PC-3 (cell line): ENCODE measurements around the gene SARNP. TPM values are rescaled to one million over a fixed set of nuclear protein-coding genes. Genes with fewer than 3 reads are reported as not detected.

Experiments used
- ATAC-seq: fragments of 200-7000 bp; cut with Tn5 transposase; 2 replicates; pipeline ENCODE4 v1.9.1; 2020; ENCODE audit warnings: mild to moderate bottlenecking, moderate library complexity
- BruUV-seq: library from RNA; stranded (reverse); fragments of 400-500 nt; replicated peaks from 2 replicates; lab custom pipeline; 2021; lab: Mats Ljungman, UMichigan
- CTCF ChIA-PET: fragments of 300-600 bp; sonication (Branson Sonifier 250); formaldehyde crosslinking; loops from one replicate; lab custom pipeline; 2022; ENCODE audit warnings: antibody characterized with exemption; lab: Charles Lee
- POLR2A ChIA-PET: fragments of 300-600 bp; sonication (Branson Sonifier 250); formaldehyde crosslinking; loops from one replicate; lab custom pipeline; 2022; ENCODE audit warnings: antibody characterized with exemption; ENCODE audit not compliant: unreplicated experiment; lab: Charles Lee
- DNase-seq: peaks from one replicate; pipeline ENCODE4 v3.0.0-alpha.2; 2015
- H2AFZ ChIP-seq: fragments of 300-600 bp; sonication (generic); 2 replicates; pipeline ENCODE4 v1.6.0; 2016; ENCODE audit warnings: antibody characterized with exemption, low read length
- H3F3A ChIP-seq: fragments of 300-600 bp; sonication (generic); one replicate; pipeline ENCODE4 v1.6.0; 2017; ENCODE audit warnings: antibody characterized with exemption, low read length, control low read depth, mild to moderate bottlenecking; ENCODE audit not compliant: unreplicated experiment
- H3K27ac ChIP-seq: fragments of 300-600 bp; sonication (generic); 2 replicates; pipeline ENCODE4 v1.5.1; 2016; ENCODE audit warnings: mild to moderate bottlenecking, low read length
- H3K27me3 ChIP-seq: fragments of 300-600 bp; sonication (generic); 2 replicates; pipeline ENCODE4 v1.6.1; 2016; ENCODE audit warnings: low read length, mixed read lengths
- H3K36me3 ChIP-seq: fragments of 300-600 bp; sonication (generic); 2 replicates; pipeline ENCODE4 v1.6.1; 2016; ENCODE audit warnings: low read depth, mixed run types, low read length, mixed read lengths
- H3K4me1 ChIP-seq: fragments of 300-600 bp; sonication (generic); 2 replicates; pipeline ENCODE4 v1.5.1; 2016; ENCODE audit warnings: low read length; ENCODE audit not compliant: insufficient read depth
- H3K4me2 ChIP-seq: fragments of 300-600 bp; sonication (generic); 2 replicates; pipeline ENCODE4 v1.6.0; 2016; ENCODE audit warnings: low read length
- H3K4me3 ChIP-seq: fragments of 300-600 bp; sonication (generic); 2 replicates; pipeline ENCODE4 v1.5.1; 2016; ENCODE audit warnings: mild to moderate bottlenecking, low read length, mixed read lengths
- H3K79me2 ChIP-seq: fragments of 300-600 bp; sonication (generic); 2 replicates; pipeline ENCODE4 v1.6.1; 2017; ENCODE audit warnings: low read length, mixed read lengths
- H3K9ac ChIP-seq: fragments of 300-600 bp; sonication (generic); 2 replicates; pipeline ENCODE4 v1.6.0; 2016; ENCODE audit warnings: mild to moderate bottlenecking, low read length
- H3K9me2 ChIP-seq: fragments of 300-600 bp; sonication (generic); replicated peaks from 2 replicates; pipeline ENCODE4 v1.6.1; 2016; ENCODE audit warnings: mixed run types, low read length, mixed read lengths
- H3K9me3 ChIP-seq: fragments of 300-600 bp; sonication (generic); 2 replicates; pipeline ENCODE4 v1.6.1; 2016; ENCODE audit warnings: low read length, mixed read lengths
- H4K20me1 ChIP-seq: fragments of 300-600 bp; sonication (generic); 2 replicates; pipeline ENCODE4 v1.6.1; 2016; ENCODE audit warnings: low read length, mixed read lengths
- EZH2 ChIP-seq: fragments of 300-600 bp; sonication (generic); IDR thresholded peaks from one replicate; pipeline ENCODE4 v1.6.1; 2017; ENCODE audit warnings: antibody characterized with exemption, mild to moderate bottlenecking, low read length; ENCODE audit not compliant: unreplicated experiment
- EZH2phosphoT487 ChIP-seq: fragments of 300-600 bp; sonication (generic); IDR thresholded peaks from 2 replicates; pipeline ENCODE4 v1.6.1; 2018; ENCODE audit warnings: mild to moderate bottlenecking, antibody characterized with exemption, low read length, borderline replicate concordance
- intact Hi-C: fragments of 100-400 bp; cut with micrococcal nuclease; formaldehyde crosslinking; loops from 2 replicates; pipeline ENCODE4 v1.9.0; 2023
- total RNA-seq: library from RNA; depleted of rRNA; stranded (reverse); fragments of >200 nt; gene quantifications from 2 replicates; pipeline ENCODE4 v1.2.3, GENCODE V29; 2014
- TF ChIP-seq, protein P1 (sequence below): fragments of 300-600 bp; sonication (generic); conservative IDR thresholded peaks from 2 replicates; pipeline ENCODE4 v1.5.1; 2017; ENCODE audit warnings: antibody characterized with exemption, low read depth, mild to moderate bottlenecking, low read length

The SARNP gene
- total RNA-seq, 1 experiment from 2014 or later: 103 TPM

DNA sequence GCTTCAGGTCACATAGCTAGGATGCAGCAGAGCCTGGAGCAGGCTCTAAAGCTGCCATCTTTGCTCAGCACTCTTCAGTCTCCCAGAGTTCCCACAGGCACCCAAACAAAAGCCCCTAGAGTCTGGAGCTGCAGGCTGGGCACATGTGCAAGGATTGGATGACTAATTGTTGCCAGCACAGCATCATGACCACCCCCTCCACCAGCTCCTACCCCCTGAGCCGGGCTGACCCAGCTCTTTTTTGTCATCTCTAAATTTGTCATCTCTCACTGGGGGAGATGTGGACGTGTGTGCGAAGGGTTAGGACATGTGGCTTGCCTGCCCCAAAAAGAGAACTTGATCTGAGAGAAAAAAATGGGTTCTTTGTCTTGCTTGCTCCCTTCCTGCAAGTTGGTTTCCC is 29.5 kb upstream of the SARNP start:
- H3K79me2 ChIP-seq: no peaks in the 10 kb centered on the region
- intact Hi-C loops: no loop called here
- H3K4me2 ChIP-seq: no peak overlapping the region
- TF ChIP-seq EZH2 (no peak), EZH2phosphoT487 (no peak)
- TF ChIP-seq, protein P1, sequence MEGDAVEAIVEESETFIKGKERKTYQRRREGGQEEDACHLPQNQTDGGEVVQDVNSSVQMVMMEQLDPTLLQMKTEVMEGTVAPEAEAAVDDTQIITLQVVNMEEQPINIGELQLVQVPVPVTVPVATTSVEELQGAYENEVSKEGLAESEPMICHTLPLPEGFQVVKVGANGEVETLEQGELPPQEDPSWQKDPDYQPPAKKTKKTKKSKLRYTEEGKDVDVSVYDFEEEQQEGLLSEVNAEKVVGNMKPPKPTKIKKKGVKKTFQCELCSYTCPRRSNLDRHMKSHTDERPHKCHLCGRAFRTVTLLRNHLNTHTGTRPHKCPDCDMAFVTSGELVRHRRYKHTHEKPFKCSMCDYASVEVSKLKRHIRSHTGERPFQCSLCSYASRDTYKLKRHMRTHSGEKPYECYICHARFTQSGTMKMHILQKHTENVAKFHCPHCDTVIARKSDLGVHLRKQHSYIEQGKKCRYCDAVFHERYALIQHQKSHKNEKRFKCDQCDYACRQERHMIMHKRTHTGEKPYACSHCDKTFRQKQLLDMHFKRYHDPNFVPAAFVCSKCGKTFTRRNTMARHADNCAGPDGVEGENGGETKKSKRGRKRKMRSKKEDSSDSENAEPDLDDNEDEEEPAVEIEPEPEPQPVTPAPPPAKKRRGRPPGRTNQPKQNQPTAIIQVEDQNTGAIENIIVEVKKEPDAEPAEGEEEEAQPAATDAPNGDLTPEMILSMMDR: no peak
- H2AFZ ChIP-seq: no peak overlapping the region
- BruUV-seq: no TSS peak
- H3K27me3 ChIP-seq: peaks cover 14% of the 10 kb centered on the region
- DNase-seq: no peak
- H4K20me1 ChIP-seq: no peaks in the 10 kb centered on the region
- peaks cover 9% of the 10 kb centered on the region for H3K4me1 ChIP-seq
- H3K9me2 ChIP-seq: no peaks in the 10 kb centered on the region
- H3F3A ChIP-seq: no peaks in the 10 kb centered on the region
- ChIA-PET CTCF (no interaction called here), POLR2A (interaction anchor here (0.5 kb wide), 1 partner anchor 1409 kb away, joined by 4 read pairs; no protein-coding TSS in a partner anchor)
- H3K9me3 ChIP-seq: no peaks in the 10 kb centered on the region
- H3K4me3 ChIP-seq: no peak overlapping the region
- H3K9ac ChIP-seq: no peak overlapping the region
- ATAC-seq: no peak
- H3K36me3 ChIP-seq: no peaks in the 10 kb centered on the region
- H3K27ac ChIP-seq: no peak overlapping the region

DNA sequence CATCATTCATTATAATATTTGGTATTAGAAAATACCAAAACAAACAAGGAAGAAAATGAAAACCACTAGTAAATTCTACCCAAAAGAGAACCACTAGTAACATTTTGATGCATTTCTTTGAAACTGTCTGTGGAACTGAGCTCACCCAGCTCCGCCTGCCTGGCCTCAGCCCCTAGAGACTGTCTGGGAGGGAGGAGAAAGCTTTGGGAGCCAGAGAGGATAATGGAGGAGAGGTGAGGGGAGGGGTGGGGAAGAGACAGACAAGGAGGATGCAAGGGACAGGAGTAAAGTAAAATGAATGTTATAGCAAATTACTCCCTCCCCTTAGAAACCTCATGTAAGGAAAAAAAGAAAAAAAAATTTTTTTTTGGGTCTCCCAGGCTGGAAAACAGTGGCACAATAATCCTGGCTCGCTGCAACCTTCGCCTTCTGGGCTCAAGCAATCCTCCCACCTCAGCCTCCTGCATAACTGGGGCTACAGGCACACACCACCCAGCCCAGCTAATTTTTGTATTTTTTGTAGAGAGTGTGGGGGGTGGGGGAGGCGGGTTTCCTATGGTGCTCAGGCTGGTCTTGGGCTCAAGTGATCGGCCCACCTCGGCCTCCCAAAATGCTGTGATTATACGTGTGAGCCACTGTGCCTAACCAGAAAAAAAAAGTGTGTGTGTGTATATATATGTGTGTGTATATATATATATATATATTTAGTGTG is 28.4 kb upstream of the SARNP start:
- peaks cover 9% of the 10 kb centered on the region for H3K4me1 ChIP-seq
- H3K9me3 ChIP-seq: no peaks in the 10 kb centered on the region
- DNase-seq (no peak), ATAC-seq (no peak)
- intact Hi-C loops: no loop called here
- ChIA-PET POLR2A (no interaction called here), CTCF (no interaction called here)
- H3K4me2 ChIP-seq: no peak overlapping the region
- H4K20me1 ChIP-seq: no peaks in the 10 kb centered on the region
- no peak for TF ChIP-seq EZH2phosphoT487
- TF ChIP-seq EZH2: no peak
- TF ChIP-seq, protein P1: no peak
- no TSS peak for BruUV-seq
- no peak overlapping the region for H3K9ac ChIP-seq
- peaks cover 14% of the 10 kb centered on the region for H3K27me3 ChIP-seq
- H3K9me2 ChIP-seq: no peaks in the 10 kb centered on the region
- no peaks in the 10 kb centered on the region for H3K79me2 ChIP-seq
- H3K36me3 ChIP-seq: no peaks in the 10 kb centered on the region
- no peak overlapping the region for H3K27ac ChIP-seq
- H2AFZ ChIP-seq: no peak overlapping the region
- H3K4me3 ChIP-seq: no peak overlapping the region
- no peaks in the 10 kb centered on the region for H3F3A ChIP-seq

DNA sequence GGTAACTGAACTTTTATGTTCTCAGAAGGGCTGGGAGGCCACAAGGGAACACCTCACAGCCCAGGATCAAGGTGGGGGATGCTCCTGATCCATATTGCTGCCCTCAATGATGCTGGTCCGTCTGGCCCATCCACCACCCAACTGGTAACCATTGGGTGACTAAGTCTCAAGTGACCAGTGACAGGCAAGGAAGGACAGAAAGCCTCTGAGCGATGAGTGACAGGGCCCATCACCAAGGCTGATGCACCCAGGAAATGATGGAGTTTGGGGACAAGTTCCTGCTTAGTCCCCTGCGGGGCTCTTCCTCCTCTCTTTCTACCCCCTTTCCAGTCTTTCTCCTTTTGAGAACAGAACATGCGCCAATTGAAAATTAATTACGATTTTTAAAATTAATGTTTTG is 27.8 kb upstream of the SARNP start:
- Histone ChIP-seq H3F3A (no peaks in the 10 kb centered on the region), H4K20me1 (no peaks in the 10 kb centered on the region), H3K27ac (no peak overlapping the region), H3K9ac (no peak overlapping the region), H2AFZ (no peak overlapping the region), H3K4me3 (no peak overlapping the region), H3K4me2 (no peak overlapping the region), H3K27me3 (peaks cover 9% of the 10 kb centered on the region), H3K9me3 (no peaks in the 10 kb centered on the region), H3K36me3 (no peaks in the 10 kb centered on the region), H3K79me2 (no peaks in the 10 kb centered on the region), H3K4me1 (peaks cover 9% of the 10 kb centered on the region), H3K9me2 (no peaks in the 10 kb centered on the region)
- CTCF ChIA-PET: no interaction called here
- POLR2A ChIA-PET: no interaction called here
- intact Hi-C loops: no loop called here
- DNase-seq (no peak), ATAC-seq (no peak)
- no peak for TF ChIP-seq EZH2phosphoT487
- no peak for TF ChIP-seq EZH2
- TF ChIP-seq, protein P1: no peak
- BruUV-seq: no TSS peak
